H9 (cell line): ENCODE measurements around the gene ZNF672. TPM values are rescaled to one million over a fixed set of nuclear protein-coding genes. Genes with fewer than 3 reads are reported as not detected.

Experiments
- DNase-seq: peaks from one replicate; pipeline ENCODE4 v3.0.0-alpha.2; 2017
- H2AFZ ChIP-seq: one replicate; pipeline ENCODE4 v1.6.1; 2013; ENCODE audit warnings: mild to moderate bottlenecking, low read length, control low read depth, moderate library complexity
- H2AK5ac ChIP-seq: 2 replicates; pipeline ENCODE4 v1.6.1; 2013; ENCODE audit warnings: low read length, control low read depth, mixed read lengths; ENCODE audit not compliant: insufficient read length
- H2BK120ac ChIP-seq: one replicate; pipeline ENCODE4 v1.6.1; 2013; ENCODE audit warnings: low read depth, mild to moderate bottlenecking, low read length, control low read depth, inconsistent platforms; ENCODE audit not compliant: poor library complexity, severe bottlenecking
- H2BK12ac ChIP-seq: 2 replicates; pipeline ENCODE4 v1.6.1; 2013; ENCODE audit warnings: low read length, control low read depth, mixed read lengths, low read depth; ENCODE audit not compliant: insufficient read length
- H2BK15ac ChIP-seq: 2 replicates; pipeline ENCODE4 v1.6.1; 2013; ENCODE audit warnings: low read depth, low read length, control low read depth
- H2BK20ac ChIP-seq: one replicate; pipeline ENCODE4 v1.6.1; 2013; ENCODE audit warnings: low read depth, mild to moderate bottlenecking, low read length, control low read depth, inconsistent platforms; ENCODE audit not compliant: poor library complexity, severe bottlenecking
- H2BK5ac ChIP-seq: 2 replicates; pipeline ENCODE4 v1.6.1; 2013; ENCODE audit warnings: low read length, control low read depth, mixed read lengths; ENCODE audit not compliant: insufficient read length
- H3K14ac ChIP-seq: 2 replicates; pipeline ENCODE4 v1.6.1; 2013; ENCODE audit warnings: low read length, control low read depth; ENCODE audit not compliant: insufficient read depth
- H3K18ac ChIP-seq: 2 replicates; pipeline ENCODE4 v1.6.1; 2013; ENCODE audit warnings: low read depth, mild to moderate bottlenecking, mixed read lengths, low read length, control low read depth; ENCODE audit not compliant: insufficient read length
- H3K23ac ChIP-seq: 2 replicates; pipeline ENCODE4 v1.6.1; 2013; ENCODE audit warnings: low read length, control low read depth, mixed read lengths, low read depth; ENCODE audit not compliant: insufficient read length
- H3K23me2 ChIP-seq: 2 replicates; pipeline ENCODE4 v1.6.1; 2013; ENCODE audit warnings: low read depth, mild to moderate bottlenecking, mixed read lengths, low read length, control low read depth; ENCODE audit not compliant: insufficient read length, poor library complexity, severe bottlenecking
- H3K27ac ChIP-seq: 2 replicates; pipeline ENCODE4 v1.5.1; 2013; ENCODE audit warnings: low read length, control low read depth, mixed read lengths, low read depth; ENCODE audit not compliant: insufficient read length
- H3K27me3 ChIP-seq: 2 replicates; pipeline ENCODE4 v1.6.1; 2013; ENCODE audit warnings: low read length, control low read depth, inconsistent platforms; ENCODE audit not compliant: insufficient read depth
- H3K4ac ChIP-seq: 2 replicates; pipeline ENCODE4 v1.6.1; 2013; ENCODE audit warnings: low read depth, mild to moderate bottlenecking, control low read depth, inconsistent platforms, low read length, moderate library complexity
- H3K4me1 ChIP-seq: 2 replicates; pipeline ENCODE4 v1.6.1; 2013; ENCODE audit warnings: low read length, control low read depth, inconsistent platforms; ENCODE audit not compliant: insufficient read depth
- H3K4me2 ChIP-seq: 2 replicates; pipeline ENCODE4 v1.6.1; 2013; ENCODE audit warnings: low read length, control low read depth, mixed read lengths; ENCODE audit not compliant: insufficient read length, insufficient read depth
- H3K56ac ChIP-seq: 2 replicates; pipeline ENCODE4 v1.6.1; 2013; ENCODE audit warnings: low read depth, mild to moderate bottlenecking, mixed read lengths, low read length, control low read depth; ENCODE audit not compliant: insufficient read length
- H3K79me1 ChIP-seq: 2 replicates; pipeline ENCODE4 v1.6.1; 2013; ENCODE audit warnings: low read depth, mild to moderate bottlenecking, moderate library complexity, low read length, control low read depth, inconsistent platforms; ENCODE audit not compliant: insufficient read depth, poor library complexity, severe bottlenecking
- H3K79me2 ChIP-seq: 2 replicates; pipeline ENCODE4 v1.6.1; 2013; ENCODE audit warnings: low read length, control low read depth, inconsistent platforms; ENCODE audit not compliant: insufficient read depth
- H3K9ac ChIP-seq: 2 replicates; pipeline ENCODE4 v1.6.1; 2013; ENCODE audit warnings: low read length, control low read depth, mixed read lengths; ENCODE audit not compliant: insufficient read length; ENCODE audit errors: extremely low read depth
- H3K9me3 ChIP-seq: one replicate; pipeline ENCODE4 v1.6.1; 2013; ENCODE audit warnings: low read depth, low read length, inconsistent platforms; ENCODE audit not compliant: control insufficient read depth
- H3T11ph ChIP-seq: one replicate; pipeline ENCODE4 v1.6.1; 2013; ENCODE audit warnings: mild to moderate bottlenecking, low read length, control low read depth, inconsistent platforms
- H4K20me1 ChIP-seq: one replicate; pipeline ENCODE4 v1.6.1; 2013; ENCODE audit not compliant: control insufficient read depth, insufficient read length, insufficient read depth
- H4K5ac ChIP-seq: 2 replicates; pipeline ENCODE4 v1.6.1; 2013; ENCODE audit warnings: low read depth, mild to moderate bottlenecking, mixed read lengths, low read length, control low read depth; ENCODE audit not compliant: insufficient read length
- H4K8ac ChIP-seq: replicated peaks from 2 replicates; pipeline ENCODE4 v1.6.1; 2013; ENCODE audit warnings: low read length, control low read depth, mixed read lengths, low read depth; ENCODE audit not compliant: insufficient read length
- H4K91ac ChIP-seq: 2 replicates; pipeline ENCODE4 v1.6.1; 2013; ENCODE audit warnings: low read depth, mild to moderate bottlenecking, moderate library complexity, mixed read lengths, low read length, control low read depth; ENCODE audit not compliant: insufficient read length
- H3K27ac Mint-ChIP-seq, 3 experiments: 2 replicates in 2 of 3; 3 replicates in 1 of 3; pipeline ENCODE4 v1.8.0; 2020 to 2021; ENCODE audit warnings: mixed read lengths in 3 of 3, mild to moderate bottlenecking in 1 of 3, moderate library complexity in 1 of 3
- H3K27me3 Mint-ChIP-seq: 2 replicates; pipeline ENCODE4 v1.8.0; 2021; ENCODE audit warnings: low read depth, mild to moderate bottlenecking, moderate library complexity, mixed read lengths
- H3K36me3 Mint-ChIP-seq, 3 experiments: 2 replicates in 2 of 3; 3 replicates in 1 of 3; pipeline ENCODE4 v1.8.0; 2020 to 2021; ENCODE audit warnings: low read depth in 3 of 3, mixed read lengths in 3 of 3; ENCODE audit not compliant: insufficient read depth in 1 of 3
- H3K4me1 Mint-ChIP-seq, 2 experiments: 2 replicates each; pipeline ENCODE4 v1.8.0; 2020; ENCODE audit warnings: mixed read lengths in 2 of 2
- H3K4me3 Mint-ChIP-seq, 2 experiments: 2 replicates in 1 of 2; 3 replicates in 1 of 2; pipeline ENCODE4 v1.8.0; 2020 to 2021; ENCODE audit warnings: mild to moderate bottlenecking in 2 of 2, mixed read lengths in 2 of 2, moderate library complexity in 1 of 2
- H3K9me3 Mint-ChIP-seq, 2 experiments: 2 replicates in 1 of 2; 3 replicates in 1 of 2; pipeline ENCODE4 v1.8.0; 2020; ENCODE audit warnings: mild to moderate bottlenecking in 2 of 2, mixed read lengths in 2 of 2, moderate library complexity in 1 of 2
- WGBS: extraction: QIAGEN DNeasy Blood & Tissue Kit; methylation state at CpG from one replicate; pipeline ENCODE4 v1.1.7; 2013; ENCODE audit warnings: missing lambda C conversion rate, low lambda C conversion rate, mixed read lengths; ENCODE audit not compliant: insufficient read length; ENCODE audit errors: extremely low coverage; 5-methylcytosine and 5-hydroxymethylcytosine counted together
- total RNA-seq: library from RNA; stranded (reverse); gene quantifications from 2 replicates; pipeline ENCODE4 v1.2.1, GENCODE V29; 2021
- TF ChIP-seq, protein P1 (sequence below): fragments of 200-600 bp; sonication (generic); conservative IDR thresholded peaks from 3 replicates; pipeline ENCODE4 v1.8.0; 2021; ENCODE audit warnings: antibody characterized with exemption, mild to moderate bottlenecking

ZNF672 gene
- total RNA-seq, 1 experiment from 2014 or later = 29.4 TPM

- no peaks in the 10 kb centered on the region for H3K4me1 ChIP-seq
- H4K20me1 ChIP-seq = no peaks in the 10 kb centered on the region
- no peak overlapping the region for H2AFZ ChIP-seq
- no peak overlapping the region for H2BK15ac ChIP-seq
- no peak overlapping the region for H3K4ac ChIP-seq
- H2BK5ac ChIP-seq = no peak overlapping the region
- H3K27me3 ChIP-seq = no peaks in the 10 kb centered on the region
- no peaks in the 10 kb centered on the region for H3K23me2 ChIP-seq
- H3T11ph ChIP-seq = no peak overlapping the region
- H3K79me1 ChIP-seq = no peaks in the 10 kb centered on the region
- no peaks in the 10 kb centered on the region for H3K79me2 ChIP-seq
- Mint-ChIP-seq H3K27me3 (peaks cover 3% of the 10 kb centered on the region), H3K9me3 (peaks cover 3 to 9% of the 10 kb centered on the region in 2 experiments; a peak in 4 of 5 replicates), H3K36me3 (no peaks in the 10 kb centered on the region; a peak in 1 of 7 replicates), H3K4me1 (peaks cover 5 to 11% of the 10 kb centered on the region in 2 experiments), H3K27ac (no peak overlapping the region), H3K4me3 (no peak overlapping the region)
- no peak overlapping the region for H2BK120ac ChIP-seq
- no peak overlapping the region for H3K56ac ChIP-seq
- no CpG with 5 or more reads among the region's 1 CpG for WGBS
- no peak overlapping the region for H2AK5ac ChIP-seq
- H3K4me2 ChIP-seq = no peak overlapping the region
- no peak overlapping the region for H2BK20ac ChIP-seq
- H3K23ac ChIP-seq = no peak overlapping the region
- no peak overlapping the region for H3K27ac ChIP-seq
- no peak overlapping the region for H4K5ac ChIP-seq
- DNase-seq = no peak
- H3K9me3 ChIP-seq = no peaks in the 10 kb centered on the region
- no peak overlapping the region for H3K14ac ChIP-seq
- H4K8ac ChIP-seq = no peak overlapping the region
- H2BK12ac ChIP-seq = no peak overlapping the region
- H3K9ac ChIP-seq = no peak overlapping the region
- TF ChIP-seq, protein P1, sequence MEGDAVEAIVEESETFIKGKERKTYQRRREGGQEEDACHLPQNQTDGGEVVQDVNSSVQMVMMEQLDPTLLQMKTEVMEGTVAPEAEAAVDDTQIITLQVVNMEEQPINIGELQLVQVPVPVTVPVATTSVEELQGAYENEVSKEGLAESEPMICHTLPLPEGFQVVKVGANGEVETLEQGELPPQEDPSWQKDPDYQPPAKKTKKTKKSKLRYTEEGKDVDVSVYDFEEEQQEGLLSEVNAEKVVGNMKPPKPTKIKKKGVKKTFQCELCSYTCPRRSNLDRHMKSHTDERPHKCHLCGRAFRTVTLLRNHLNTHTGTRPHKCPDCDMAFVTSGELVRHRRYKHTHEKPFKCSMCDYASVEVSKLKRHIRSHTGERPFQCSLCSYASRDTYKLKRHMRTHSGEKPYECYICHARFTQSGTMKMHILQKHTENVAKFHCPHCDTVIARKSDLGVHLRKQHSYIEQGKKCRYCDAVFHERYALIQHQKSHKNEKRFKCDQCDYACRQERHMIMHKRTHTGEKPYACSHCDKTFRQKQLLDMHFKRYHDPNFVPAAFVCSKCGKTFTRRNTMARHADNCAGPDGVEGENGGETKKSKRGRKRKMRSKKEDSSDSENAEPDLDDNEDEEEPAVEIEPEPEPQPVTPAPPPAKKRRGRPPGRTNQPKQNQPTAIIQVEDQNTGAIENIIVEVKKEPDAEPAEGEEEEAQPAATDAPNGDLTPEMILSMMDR = no peak
- no peak overlapping the region for H3K18ac ChIP-seq
- H4K91ac ChIP-seq = no peak overlapping the region
These were observed 6.2 kb upstream of the ZNF672 start for GRCh38 chr1:248831842-248832241.
